HEK293 (cell line): ENCODE results near the gene MUS81.

Experiments
- CTCF ChIA-PET: fragments of 350-600 bp; formaldehyde crosslinking; extraction: SDS; loops from one replicate; lab custom pipeline; 2021; ENCODE audit warnings: antibody characterized with exemption; lab: Yijun Ruan, JAX
- POLR2A ChIA-PET: fragments of 300-600 bp; formaldehyde crosslinking; extraction: SDS; loops from one replicate; lab custom pipeline; 2020; ENCODE audit warnings: antibody characterized with exemption, inconsistent platforms; lab: Yijun Ruan, JAX
- H3K27ac ChIP-seq: fragments of 200-500 bp; sonication (Bioruptor generic); 2 replicates; pipeline ENCODE4 v1.5.1; 2014; ENCODE audit warnings: low read depth, low read length, control low read depth, inconsistent platforms; ENCODE audit errors: extremely low read depth
- H3K36me3 ChIP-seq, 2 experiments: fragments of 200-500 bp in 1 of 2; sonication (Bioruptor generic) in 1 of 2; 1 replicate in 1 of 2; 2 replicates in 1 of 2; pipeline ENCODE4 v1.5.1; 2014 to 2017; ENCODE audit warnings: inconsistent platforms in 2 of 2, low read length in 2 of 2; ENCODE audit not compliant: control insufficient read depth in 2 of 2, insufficient read depth in 1 of 2
- H3K4me1 ChIP-seq: fragments of 200-500 bp; sonication (Bioruptor generic); 2 replicates; pipeline ENCODE4 v1.5.1; 2014; ENCODE audit warnings: mild to moderate bottlenecking, low read length, inconsistent platforms; ENCODE audit not compliant: control insufficient read depth, insufficient read depth
- H3K4me3 ChIP-seq: 2 replicates; pipeline ENCODE4 v1.5.1; 2011; ENCODE audit warnings: low read depth, mild to moderate bottlenecking, control low read depth, low read length, moderate library complexity
- H3K9me3 ChIP-seq: fragments of 200-500 bp; sonication (Bioruptor generic); 2 replicates; pipeline ENCODE4 v1.5.1; 2014; ENCODE audit warnings: low read depth, low read length, inconsistent platforms; ENCODE audit not compliant: control insufficient read depth, insufficient read depth
- BCL6B ChIP-seq: fragments of 450-650 bp; formaldehyde crosslinking; IDR thresholded peaks from 2 replicates; pipeline ENCODE4 v1.5.1; 2017; ENCODE audit warnings: missing biosample characterization, missing genetic modification characterization
- FEZF1 ChIP-seq: fragments of 450-650 bp; formaldehyde crosslinking; IDR thresholded peaks from 2 replicates; pipeline ENCODE4 v1.5.1; 2016; ENCODE audit warnings: missing biosample characterization, missing genetic modification characterization
- GLI4 ChIP-seq: fragments of 450-650 bp; formaldehyde crosslinking; IDR thresholded peaks from 2 replicates; pipeline ENCODE4 v1.5.1; 2016; ENCODE audit warnings: missing biosample characterization, missing genetic modification characterization
- GLIS2 ChIP-seq: fragments of 450-650 bp; formaldehyde crosslinking; IDR thresholded peaks from 2 replicates; pipeline ENCODE4 v1.5.1; 2016; ENCODE audit warnings: missing biosample characterization, missing genetic modification characterization
- HOXC10 ChIP-seq: sonication (generic); formaldehyde crosslinking; IDR thresholded peaks from 2 replicates; pipeline ENCODE4 v1.8.1; 2023; ENCODE audit warnings: mild to moderate bottlenecking, missing genetic modification reagents
- IKZF3 ChIP-seq: fragments of 450-650 bp; IDR thresholded peaks from 2 replicates; pipeline ENCODE4 v1.5.0; 2018; ENCODE audit warnings: missing biosample characterization, mild to moderate bottlenecking, missing genetic modification characterization, moderate library complexity
- PATZ1 ChIP-seq: fragments of 450-650 bp; formaldehyde crosslinking; IDR thresholded peaks from 2 replicates; pipeline ENCODE4 v1.5.1; 2016; ENCODE audit warnings: missing biosample characterization, missing genetic modification characterization
- REPIN1 ChIP-seq: fragments of 450-650 bp; formaldehyde crosslinking; IDR thresholded peaks from 2 replicates; pipeline ENCODE4 v1.5.1; 2017; ENCODE audit warnings: missing biosample characterization, missing genetic modification characterization, low read depth
- WT1 ChIP-seq: fragments of 450-650 bp; formaldehyde crosslinking; IDR thresholded peaks from 2 replicates; pipeline ENCODE4 v1.5.1; 2016; ENCODE audit warnings: missing biosample characterization, missing genetic modification characterization
- YY2 ChIP-seq: fragments of 450-650 bp; formaldehyde crosslinking; IDR thresholded peaks from 2 replicates; pipeline ENCODE4 v1.5.1; 2016; ENCODE audit warnings: missing biosample characterization, missing genetic modification characterization
- ZBTB17 ChIP-seq: fragments of 450-650 bp; formaldehyde crosslinking; IDR thresholded peaks from 2 replicates; pipeline ENCODE4 v1.5.1; 2016; ENCODE audit warnings: missing biosample characterization, missing genetic modification characterization
- ZBTB26 ChIP-seq: fragments of 450-650 bp; formaldehyde crosslinking; optimal IDR thresholded peaks from 2 replicates; pipeline ENCODE3; 2016; ENCODE audit warnings: missing biosample characterization, mild to moderate bottlenecking, missing genetic modification characterization
- ZBTB8A ChIP-seq: fragments of 450-650 bp; formaldehyde crosslinking; IDR thresholded peaks from 2 replicates; pipeline ENCODE4 v1.5.1; 2016; ENCODE audit warnings: missing biosample characterization, missing genetic modification characterization
- ZEB2 ChIP-seq: fragments of 450-650 bp; formaldehyde crosslinking; IDR thresholded peaks from 2 replicates; pipeline ENCODE4 v1.5.1; 2016; ENCODE audit warnings: missing biosample characterization, missing genetic modification characterization
- ZNF223 ChIP-seq: fragments of 450-650 bp; formaldehyde crosslinking; IDR thresholded peaks from 2 replicates; pipeline ENCODE4 v1.5.1; 2016; ENCODE audit warnings: missing biosample characterization, missing genetic modification characterization
- ZNF335 ChIP-seq: fragments of 450-650 bp; formaldehyde crosslinking; conservative IDR thresholded peaks from 2 replicates; pipeline ENCODE4 v1.5.1; 2016; ENCODE audit warnings: missing biosample characterization, missing genetic modification characterization
- ZNF433 ChIP-seq: fragments of 450-650 bp; formaldehyde crosslinking; IDR thresholded peaks from 2 replicates; pipeline ENCODE4 v1.5.1; 2016; ENCODE audit warnings: missing biosample characterization, missing genetic modification characterization, low read depth
- ZNF621 ChIP-seq: fragments of 450-650 bp; formaldehyde crosslinking; IDR thresholded peaks from 2 replicates; pipeline ENCODE4 v1.5.1; 2017; ENCODE audit warnings: missing biosample characterization, missing genetic modification characterization
- ZNF624 ChIP-seq: fragments of 450-650 bp; formaldehyde crosslinking; IDR thresholded peaks from 2 replicates; pipeline ENCODE4 v1.5.1; 2017; ENCODE audit warnings: missing biosample characterization, missing genetic modification characterization
- ZNF658 ChIP-seq: fragments of 450-650 bp; formaldehyde crosslinking; IDR thresholded peaks from 2 replicates; pipeline ENCODE4; 2016; ENCODE audit warnings: missing biosample characterization, missing genetic modification characterization
- ZNF677 ChIP-seq: fragments of 450-650 bp; IDR thresholded peaks from 2 replicates; pipeline ENCODE4 v1.5.0; 2018; ENCODE audit warnings: missing biosample characterization, mild to moderate bottlenecking, missing genetic modification characterization, moderate library complexity
- ZNF777 ChIP-seq: fragments of 450-650 bp; formaldehyde crosslinking; IDR thresholded peaks from 2 replicates; pipeline ENCODE4 v1.5.1; 2017; ENCODE audit warnings: missing biosample characterization, missing genetic modification characterization, borderline replicate concordance
- TF ChIP-seq, protein P1 (sequence below): fragments of 450-650 bp; formaldehyde crosslinking; IDR thresholded peaks from 2 replicates; pipeline ENCODE4 v1.5.1; 2016; ENCODE audit warnings: missing biosample characterization, missing genetic modification characterization
- TF ChIP-seq, protein P2 (sequence below): IDR thresholded peaks from 2 replicates; pipeline ENCODE4 v1.6.1; 2011; ENCODE audit warnings: mild to moderate bottlenecking, low read depth, low read length, borderline replicate concordance
- TF ChIP-seq, protein P3 (sequence below): fragments of 450-650 bp; formaldehyde crosslinking; IDR thresholded peaks from 2 replicates; pipeline ENCODE4 v1.5.1; 2017; ENCODE audit warnings: missing biosample characterization, missing genetic modification characterization

MUS81 gene

GRCh38 chr11:65887723-65888162 is 27.5 kb downstream of the MUS81 start (continued):
- no peak for TF ChIP-seq ZNF621 (tag by site-specific recombination)

- Histone ChIP-seq H3K27ac (peak within 1 kb of the TSS; percentile 56; the same call in 1 of the 2 replicates), H3K4me1 (no peaks in the 10 kb centered on the region), H3K36me3 (peaks cover 0 to 38% of the 10 kb centered on the region in 2 experiments; a peak in 2 of 3 replicates), H3K9me3 (no peaks in the 10 kb centered on the region), H3K4me3 (peak within 1 kb of the TSS; percentile 87)
- ChIA-PET POLR2A (interaction anchor here (0.6 to 6.1 kb wide), 49 partner anchors 9 to 1550 kb away, joined by 3 to 121 read pairs (median 4); partner anchors contain the start of genes BANF1, C11orf68, CFL1 and CTSW), CTCF (interaction anchor here (0.6 to 9.5 kb wide), 39 partner anchors 9 to 1129 kb away, joined by 3 to 189 read pairs (median 4); partner anchors contain the start of genes CATSPER1, CFL1, CTSW and FOSL1)
- TF ChIP-seq GLI4 = no peak
- TF ChIP-seq, protein P1, sequence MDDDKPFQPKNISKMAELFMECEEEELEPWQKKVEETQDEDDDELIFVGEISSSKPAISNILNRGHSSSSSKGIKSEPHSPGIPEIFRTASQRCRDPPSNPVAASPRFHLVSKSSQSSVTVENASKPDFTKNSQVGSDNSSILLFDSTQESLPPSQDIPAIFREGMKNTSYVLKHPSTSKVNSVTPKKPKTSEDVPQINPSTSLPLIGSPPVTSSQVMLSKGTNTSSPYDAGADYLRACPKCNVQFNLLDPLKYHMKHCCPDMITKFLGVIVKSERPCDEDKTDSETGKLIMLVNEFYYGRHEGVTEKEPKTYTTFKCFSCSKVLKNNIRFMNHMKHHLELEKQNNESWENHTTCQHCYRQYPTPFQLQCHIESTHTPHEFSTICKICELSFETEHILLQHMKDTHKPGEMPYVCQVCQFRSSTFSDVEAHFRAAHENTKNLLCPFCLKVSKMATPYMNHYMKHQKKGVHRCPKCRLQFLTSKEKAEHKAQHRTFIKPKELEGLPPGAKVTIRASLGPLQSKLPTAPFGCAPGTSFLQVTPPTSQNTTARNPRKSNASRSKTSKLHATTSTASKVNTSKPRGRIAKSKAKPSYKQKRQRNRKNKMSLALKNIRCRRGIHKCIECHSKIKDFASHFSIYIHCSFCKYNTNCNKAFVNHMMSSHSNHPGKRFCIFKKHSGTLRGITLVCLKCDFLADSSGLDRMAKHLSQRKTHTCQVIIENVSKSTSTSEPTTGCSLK (tag by site-specific recombination) = no peak
- no peak for TF ChIP-seq ZNF433
- TF ChIP-seq ZNF658 (tag by site-specific recombination) = no peak
- no peak for TF ChIP-seq ZNF624
- TF ChIP-seq ZNF777 (tag by site-specific recombination) = peak; percentile 26; the same call in 1 of the 2 replicates
- TF ChIP-seq BCL6B (tag by site-specific recombination) = no peak
- peak; percentile 51 for TF ChIP-seq WT1 (tag by site-specific recombination)
- no peak for TF ChIP-seq FEZF1 (tag by site-specific recombination)
- TF ChIP-seq, protein P2, sequence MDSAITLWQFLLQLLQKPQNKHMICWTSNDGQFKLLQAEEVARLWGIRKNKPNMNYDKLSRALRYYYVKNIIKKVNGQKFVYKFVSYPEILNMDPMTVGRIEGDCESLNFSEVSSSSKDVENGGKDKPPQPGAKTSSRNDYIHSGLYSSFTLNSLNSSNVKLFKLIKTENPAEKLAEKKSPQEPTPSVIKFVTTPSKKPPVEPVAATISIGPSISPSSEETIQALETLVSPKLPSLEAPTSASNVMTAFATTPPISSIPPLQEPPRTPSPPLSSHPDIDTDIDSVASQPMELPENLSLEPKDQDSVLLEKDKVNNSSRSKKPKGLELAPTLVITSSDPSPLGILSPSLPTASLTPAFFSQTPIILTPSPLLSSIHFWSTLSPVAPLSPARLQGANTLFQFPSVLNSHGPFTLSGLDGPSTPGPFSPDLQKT = no peak; the same call in 1 of the 2 replicates
- no peak for TF ChIP-seq HOXC10 (CRISPR knock-in tag)
- TF ChIP-seq ZBTB17 (tag by site-specific recombination) = peak; percentile 97
- no peak for TF ChIP-seq REPIN1 (tag by site-specific recombination)
- peak; percentile 88 for TF ChIP-seq PATZ1
- no peak for TF ChIP-seq ZNF677 (tag by site-specific recombination)
- peak; percentile 43; the same call in 1 of the 2 replicates for TF ChIP-seq GLIS2
- TF ChIP-seq, protein P3, sequence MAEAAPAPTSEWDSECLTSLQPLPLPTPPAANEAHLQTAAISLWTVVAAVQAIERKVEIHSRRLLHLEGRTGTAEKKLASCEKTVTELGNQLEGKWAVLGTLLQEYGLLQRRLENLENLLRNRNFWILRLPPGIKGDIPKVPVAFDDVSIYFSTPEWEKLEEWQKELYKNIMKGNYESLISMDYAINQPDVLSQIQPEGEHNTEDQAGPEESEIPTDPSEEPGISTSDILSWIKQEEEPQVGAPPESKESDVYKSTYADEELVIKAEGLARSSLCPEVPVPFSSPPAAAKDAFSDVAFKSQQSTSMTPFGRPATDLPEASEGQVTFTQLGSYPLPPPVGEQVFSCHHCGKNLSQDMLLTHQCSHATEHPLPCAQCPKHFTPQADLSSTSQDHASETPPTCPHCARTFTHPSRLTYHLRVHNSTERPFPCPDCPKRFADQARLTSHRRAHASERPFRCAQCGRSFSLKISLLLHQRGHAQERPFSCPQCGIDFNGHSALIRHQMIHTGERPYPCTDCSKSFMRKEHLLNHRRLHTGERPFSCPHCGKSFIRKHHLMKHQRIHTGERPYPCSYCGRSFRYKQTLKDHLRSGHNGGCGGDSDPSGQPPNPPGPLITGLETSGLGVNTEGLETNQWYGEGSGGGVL (tag by site-specific recombination) = peak; percentile 100
- peak; percentile 45; the same call in 1 of the 2 replicates for TF ChIP-seq YY2 (tag by site-specific recombination)
- TF ChIP-seq ZNF335 (tag by site-specific recombination) = peak; percentile 97
- TF ChIP-seq ZNF223 (tag by site-specific recombination) = no peak
- peak; percentile 97 for TF ChIP-seq ZBTB26
- TF ChIP-seq ZBTB8A (tag by site-specific recombination) = peak; percentile 79
- TF ChIP-seq IKZF3 (tag by site-specific recombination) = peak; percentile 52
- TF ChIP-seq ZEB2 (tag by site-specific recombination) = peak; percentile 84
These were observed 28.1 kb downstream of the MUS81 start, which contains the start of gene FIBP for GRCh38 chr11:65888163-65888814. Gene FIBP (minus strand): TSS chr11:65888471. CDS start chr11:65888418, 53 bp downstream.
